Brain microvascular endothelial cell (primary cell): ENCODE data around the gene LSP1.
A peak's percentile ranks its signal among the peaks of the same experiment; 100 is the strongest.
"Not testable (repeated sequence)": the region's sequence is repeated elsewhere in the genome, so short reads cannot be mapped to it uniquely, and the experiment has no call there.

Source experiments
- DNase-seq: peaks from one replicate; pipeline ENCODE4 v3.0.0-alpha.2; 2020
- H3K27ac ChIP-seq: fragments of 250-450 bp; sonication (Bioruptor Pico); 2 replicates; pipeline ENCODE4 v1.5.1; 2020; ENCODE audit warnings: mild to moderate bottlenecking, moderate library complexity
- H3K27me3 ChIP-seq: fragments of 250-450 bp; sonication (Bioruptor Pico); replicated peaks from 2 replicates; pipeline ENCODE4 v1.5.1; 2020; ENCODE audit warnings: mild to moderate bottlenecking
- H3K36me3 ChIP-seq: fragments of 250-450 bp; sonication (Bioruptor Pico); replicated peaks from 2 replicates; pipeline ENCODE4 v1.5.1; 2020; ENCODE audit warnings: mild to moderate bottlenecking
- H3K4me3 ChIP-seq: 2 replicates; pipeline ENCODE4 v1.5.1; 2011; ENCODE audit warnings: low read depth, mild to moderate bottlenecking, control low read depth, low read length, moderate library complexity
- CTCF ChIP-seq: IDR thresholded peaks from 2 replicates; pipeline ENCODE4 v1.5.1; 2011; ENCODE audit warnings: low read depth, mild to moderate bottlenecking, moderate library complexity, low read length, control low read depth, inconsistent platforms; ENCODE audit errors: missing control alignments
- in situ Hi-C: cut with HindIII; loops from 2 replicates; pipeline ENCODE4 v1.10.0; 2017; ENCODE audit warnings: low sequenced_read_pairs, low pct_ligation_motif_present

LSP1 gene

GRCh38 chr11:1875093-1875850 is 22.4 kb downstream of the LSP1 start:
- H3K4me3 ChIP-seq, result no peak overlapping the region
- H3K27ac ChIP-seq, result no peak overlapping the region
- H3K27me3 ChIP-seq, result peaks cover 5% of the 10 kb centered on the region
- in situ Hi-C loops, result no loop called here
- no peak for TF ChIP-seq CTCF
- H3K36me3 ChIP-seq, result no peaks in the 10 kb centered on the region
- no peak for DNase-seq

- H3K27ac ChIP-seq, DNase-seq, in situ Hi-C loops, H3K4me3 ChIP-seq, H3K27me3 ChIP-seq, H3K36me3 ChIP-seq: not testable (repeated sequence)
Observed at GRCh38 chr11:1875851-1876301, 23.0 kb downstream of the LSP1 start.

- Histone ChIP-seq H3K4me3 (no peak overlapping the region), H3K36me3 (no peaks in the 10 kb centered on the region), H3K27me3 (no peaks in the 10 kb centered on the region), H3K27ac (no peak overlapping the region)
- DNase-seq, result peak; percentile 34
- TF ChIP-seq CTCF, result peak; percentile 88
- in situ Hi-C loops, result no loop called here
Observed at GRCh38 chr11:1876361-1877063, 23.6 kb downstream of the LSP1 start.

GRCh38 chr11:1877211-1878136 is 24.6 kb downstream of the LSP1 start:
- Histone ChIP-seq H3K27me3 (no peaks in the 10 kb centered on the region), H3K36me3 (no peaks in the 10 kb centered on the region), H3K27ac (no peak overlapping the region), H3K4me3 (no peak overlapping the region)
- in situ Hi-C loops, result no loop called here
- peak; percentile 35 for DNase-seq
- TF ChIP-seq CTCF, result no peak

GRCh38 chr11:1878137-1879031 is 25.5 kb downstream of the LSP1 start:
- Histone ChIP-seq H3K36me3 (no peaks in the 10 kb centered on the region), H3K4me3 (no peak overlapping the region), H3K27ac (no peak overlapping the region), H3K27me3 (no peaks in the 10 kb centered on the region)
- DNase-seq, result no peak
- in situ Hi-C loops, result no loop called here
- TF ChIP-seq CTCF, result no peak
